HG03457 (cell line): Measurements from ENCODE around the gene ALDOC.

Source experiments
- ATAC-seq: cut with Tn5 transposase; IDR thresholded peaks from one replicate; pipeline ENCODE4 v1.9.1; 2021; ENCODE audit warnings: moderate number of reproducible peaks; ENCODE audit not compliant: unreplicated experiment

The ALDOC gene

GRCh38 chr17:28553000-28553505 is 23.6 kb downstream of the ALDOC start:
- ATAC-seq = no peak

- ATAC-seq = peak; percentile 47
Measured at GRCh38 chr17:28552176-28552999, 24.3 kb downstream of the ALDOC start, which contains the start of gene UNC119. Gene UNC119, minus strand, starts transcription at chr17:28552624. Its CDS starts 67 bp downstream, at chr17:28552557.

DNA sequence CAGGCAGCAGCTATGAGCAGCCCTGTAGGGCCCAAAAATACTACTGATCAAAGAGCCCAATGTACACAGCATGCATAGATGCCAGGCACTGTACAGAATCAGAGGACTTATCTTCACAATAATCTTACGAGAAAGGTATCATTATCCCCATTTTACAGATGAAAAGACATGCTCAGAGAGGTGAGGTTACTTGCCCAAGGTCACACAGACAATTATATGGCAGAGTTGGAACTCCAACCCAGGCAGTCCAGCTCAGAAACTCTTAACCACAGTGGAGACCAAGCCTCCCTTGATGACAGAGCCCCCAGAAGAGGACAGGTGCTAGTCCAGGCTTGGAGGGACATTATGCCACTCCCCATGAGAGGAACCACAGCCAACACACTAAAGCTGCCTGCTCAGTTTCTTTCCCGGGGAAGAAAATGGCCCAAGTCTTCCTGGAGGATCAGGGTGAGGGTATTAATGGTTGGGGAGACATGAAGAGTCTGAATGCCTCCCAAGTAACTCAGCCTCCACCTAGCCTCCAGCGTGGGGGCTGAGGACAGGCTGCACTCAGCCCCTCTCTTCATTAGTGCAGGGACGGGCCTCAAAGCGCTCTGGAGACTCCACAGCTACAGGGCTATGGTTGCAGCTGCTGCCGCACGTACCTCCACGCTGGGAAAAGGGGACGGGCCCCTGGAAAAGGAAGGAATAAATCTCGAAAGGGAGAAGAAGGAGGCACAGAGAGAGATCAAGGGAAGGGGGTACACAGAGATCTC is 25.1 kb downstream of the ALDOC start:
- no peak for ATAC-seq

GRCh38 chr17:28550858-28551257 is 25.8 kb downstream of the ALDOC start:
- ATAC-seq = no peak

DNA sequence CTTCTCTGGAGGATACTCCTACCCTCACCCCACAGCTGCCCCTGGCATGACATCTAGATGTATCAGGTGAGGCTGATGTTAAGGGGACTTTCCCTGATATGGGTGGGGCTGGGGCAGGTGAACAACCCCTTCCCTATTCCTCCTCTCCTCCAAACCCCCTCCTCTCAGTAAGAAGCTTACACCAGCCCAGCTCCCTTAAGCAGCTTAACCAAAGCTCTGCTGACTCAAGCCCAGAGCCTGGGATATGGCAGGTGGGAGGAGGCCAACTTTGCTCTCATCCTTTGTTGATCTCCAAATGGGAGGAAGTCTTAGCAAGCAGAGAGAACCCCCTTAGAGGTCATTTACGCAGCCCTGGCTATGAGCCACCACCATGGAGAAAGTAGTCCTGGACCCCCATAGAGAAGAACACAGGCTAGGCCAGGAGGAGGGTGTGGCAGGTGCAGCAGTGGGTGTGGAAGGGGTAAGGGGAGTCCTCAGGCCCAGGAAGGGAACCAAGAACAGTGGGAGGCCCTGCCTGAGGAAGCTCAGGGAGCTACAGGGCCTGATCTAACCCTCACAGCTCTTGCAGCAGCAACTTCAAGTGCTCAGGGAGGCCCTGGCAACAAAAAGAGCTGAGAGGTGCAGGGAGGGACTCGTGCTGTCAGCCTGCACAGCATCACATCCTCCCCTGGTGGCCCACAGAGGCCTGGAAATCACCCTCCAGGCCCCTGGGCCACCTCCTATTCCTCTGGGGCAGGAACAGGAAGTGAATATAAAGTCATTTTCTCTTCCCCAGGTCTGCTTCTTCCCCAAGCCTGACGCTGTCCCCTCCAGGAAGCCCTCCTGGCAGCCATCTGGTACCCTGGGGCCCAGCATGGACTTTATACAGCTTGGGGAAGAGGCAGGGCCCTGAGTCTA is 27.2 kb downstream of the ALDOC start:
- ATAC-seq = no peak

DNA sequence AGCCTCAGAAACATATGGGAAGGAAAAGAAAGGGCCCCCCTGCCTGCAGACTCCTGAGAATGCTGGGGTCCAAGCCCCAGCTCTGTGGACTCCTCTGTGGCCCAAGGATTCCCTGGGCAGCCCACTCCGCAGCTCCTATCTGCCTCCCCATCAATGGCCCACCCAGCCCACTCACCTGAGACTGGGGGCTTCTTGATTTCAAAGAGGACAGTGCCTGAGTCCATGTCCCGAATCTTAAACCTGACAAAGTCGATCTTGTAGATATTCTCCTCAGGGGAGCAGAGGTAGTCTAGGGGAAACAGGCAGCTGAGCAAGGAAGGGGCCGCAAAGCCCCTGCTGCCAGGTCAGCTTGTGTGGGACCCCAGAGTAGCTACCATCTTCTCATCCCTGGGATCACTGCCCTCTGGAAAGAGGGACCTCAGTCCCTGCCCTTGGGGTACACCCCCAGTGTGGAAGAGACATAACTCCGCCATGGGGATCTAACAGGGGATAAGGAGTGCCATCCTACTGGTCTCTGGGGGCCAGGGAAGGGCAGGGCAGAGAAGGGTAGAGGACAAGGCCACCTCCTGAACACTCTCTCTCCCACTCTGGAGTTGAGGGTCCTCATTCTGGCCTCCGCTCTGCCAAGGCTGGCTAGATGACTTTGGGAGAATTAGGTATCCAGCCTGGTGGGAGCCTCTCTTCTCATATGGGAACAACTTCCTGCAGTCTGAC is 28.1 kb downstream of the ALDOC start:
- ATAC-seq = no peak

DNA sequence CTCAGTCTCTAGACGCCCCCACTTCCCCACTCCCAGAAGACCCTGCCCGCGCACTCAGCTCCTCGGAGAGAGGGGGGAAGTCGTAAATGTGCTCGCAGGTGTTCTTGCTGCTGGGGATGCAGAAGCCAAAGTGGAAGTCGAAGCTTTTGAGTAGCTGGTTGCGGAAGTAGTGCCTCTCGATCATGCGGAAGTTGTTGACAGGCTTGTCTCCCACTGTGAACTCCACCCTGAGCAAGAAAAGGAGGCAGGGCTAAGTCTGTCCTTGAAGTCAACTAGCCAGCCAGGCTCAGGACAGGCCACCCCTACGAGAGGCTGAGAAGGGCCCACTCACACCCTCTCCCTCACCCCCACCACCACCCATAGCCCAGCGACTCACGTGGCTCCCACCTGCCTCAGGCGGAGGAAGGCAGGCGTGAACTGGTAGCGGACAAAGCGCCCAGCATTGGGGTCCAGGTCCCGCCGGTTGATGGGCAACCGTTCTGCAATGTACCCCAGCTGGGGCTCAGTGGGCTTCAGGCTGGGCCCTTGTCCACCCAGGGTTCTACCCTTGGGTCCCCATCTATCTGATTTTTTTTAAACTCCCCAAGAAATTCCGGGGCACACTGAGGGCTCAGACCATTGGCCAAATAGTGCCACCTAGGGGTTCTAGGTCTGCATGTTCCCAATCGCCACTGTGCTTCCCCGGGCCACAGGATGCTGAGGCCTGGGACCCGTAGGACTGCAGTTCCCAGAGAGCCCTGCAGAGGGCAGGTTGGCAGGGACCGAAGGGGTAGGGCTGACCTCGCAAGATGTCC is 28.9 kb downstream of the ALDOC start:
- no peak for ATAC-seq

- ATAC-seq = no peak
Measured at GRCh38 chr17:28547096-28547622, 29.5 kb downstream of the ALDOC start.

DNA sequence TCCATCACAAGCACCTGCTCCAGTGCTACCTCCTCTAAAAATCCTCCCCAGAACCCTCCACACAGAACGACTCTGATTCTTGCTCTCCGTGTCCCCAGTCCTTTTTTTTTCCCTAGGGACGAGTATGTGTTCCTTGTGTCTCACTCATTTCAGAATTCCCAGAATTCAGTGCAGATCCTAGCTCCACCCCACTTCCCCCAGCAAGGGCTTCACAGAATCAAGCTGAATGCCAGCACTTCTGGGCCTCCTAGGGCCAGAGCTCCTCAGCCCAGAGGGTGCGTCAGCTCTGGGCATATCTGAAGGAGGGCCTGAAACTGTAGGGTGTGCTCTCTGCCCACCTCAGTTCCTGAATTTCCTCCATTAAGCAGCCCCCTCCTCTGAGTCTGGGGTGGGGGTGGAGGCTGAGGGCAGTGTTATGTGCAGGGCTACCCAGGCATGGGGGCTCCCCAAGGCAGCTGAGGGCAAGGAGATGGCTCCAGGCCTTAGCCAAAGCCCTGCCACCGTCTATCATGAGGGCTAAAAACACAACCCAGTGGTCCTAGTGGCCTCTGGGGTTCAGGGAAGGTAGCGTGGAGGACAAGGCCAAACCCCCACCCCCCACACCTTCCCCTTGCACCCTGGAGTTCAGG is 30.8 kb downstream of the ALDOC start:
- ATAC-seq = no peak

DNA sequence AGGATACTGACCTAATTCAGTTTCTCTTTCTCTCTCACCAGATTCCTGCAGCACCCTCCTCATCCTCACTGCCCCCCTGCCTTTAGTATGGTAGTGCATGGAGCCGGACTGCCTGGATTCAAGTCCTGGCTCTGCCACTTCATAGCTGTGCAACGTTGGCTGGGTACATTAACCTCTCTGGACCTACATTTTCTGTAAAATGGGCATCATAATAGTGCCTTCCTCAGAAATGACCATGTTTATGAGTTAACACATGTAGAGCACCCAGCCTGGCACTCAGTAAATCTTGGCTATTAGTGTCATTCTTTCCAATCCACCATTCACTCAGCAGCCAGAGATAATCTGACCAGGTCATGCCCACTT is 31.6 kb downstream of the ALDOC start:
- no peak for ATAC-seq

DNA sequence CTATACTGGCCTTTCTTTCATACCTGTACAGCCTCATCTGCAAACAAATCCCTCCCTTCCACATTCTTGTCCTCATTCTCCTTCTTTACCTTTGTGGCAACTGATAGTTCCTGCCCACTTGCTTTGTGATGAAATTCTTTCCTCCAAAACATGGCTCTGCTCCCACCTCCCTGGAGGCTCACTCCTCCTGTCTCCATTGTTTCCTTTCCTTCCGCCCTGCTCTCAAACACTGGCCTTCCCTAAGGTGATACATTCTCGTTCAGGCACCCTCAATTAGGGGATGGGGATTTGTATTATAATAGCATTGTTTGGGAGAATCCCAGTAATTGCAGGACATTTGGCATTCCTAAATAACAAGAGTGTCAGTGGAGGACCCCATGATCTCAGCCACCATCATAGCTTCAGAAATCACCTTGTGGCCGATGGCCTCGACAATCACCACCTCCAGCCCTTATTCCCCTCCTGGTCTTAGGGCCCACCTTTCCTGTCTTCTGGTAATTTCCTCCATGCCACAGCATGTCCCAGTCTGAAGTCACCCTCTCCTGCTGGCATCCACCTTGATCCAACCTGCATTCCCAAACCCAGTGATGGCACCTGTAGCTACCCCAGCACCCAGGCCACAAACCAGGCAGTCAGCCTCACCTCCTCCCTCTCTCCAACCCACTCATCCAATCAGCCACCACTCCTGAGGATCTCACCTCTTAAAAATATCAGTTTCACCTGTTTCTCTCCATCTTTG is 32.1 kb downstream of the ALDOC start:
- ATAC-seq = no peak

- ATAC-seq = no peak
Measured at GRCh38 chr17:28541439-28541838, 35.3 kb downstream of the ALDOC start.

- no peak for ATAC-seq
Measured at GRCh38 chr17:28540231-28540630, 36.5 kb downstream of the ALDOC start.

GRCh38 chr17:28538296-28538895 is 38.3 kb downstream of the ALDOC start:
- ATAC-seq = no peak

DNA sequence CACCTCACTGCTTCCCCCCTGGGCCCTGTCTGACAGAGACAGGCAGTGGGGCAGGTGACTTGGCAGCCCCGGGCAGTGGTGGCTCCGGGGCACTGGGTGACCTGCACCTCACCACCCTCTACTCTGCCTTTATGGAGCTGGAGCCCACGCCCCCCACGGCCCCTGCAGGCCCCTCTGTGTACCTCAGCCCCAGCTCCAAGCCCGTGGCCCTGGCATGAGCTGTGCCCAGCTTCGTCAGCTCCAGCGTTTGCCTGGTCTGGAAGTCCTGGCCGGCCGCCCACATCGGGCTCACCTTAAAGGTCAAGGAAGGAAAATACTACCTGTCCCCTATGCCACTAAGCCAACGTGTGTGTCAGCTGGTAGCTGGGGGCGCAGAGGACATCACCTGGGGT is 39.5 kb downstream of the ALDOC start:
- no peak for ATAC-seq

DNA sequence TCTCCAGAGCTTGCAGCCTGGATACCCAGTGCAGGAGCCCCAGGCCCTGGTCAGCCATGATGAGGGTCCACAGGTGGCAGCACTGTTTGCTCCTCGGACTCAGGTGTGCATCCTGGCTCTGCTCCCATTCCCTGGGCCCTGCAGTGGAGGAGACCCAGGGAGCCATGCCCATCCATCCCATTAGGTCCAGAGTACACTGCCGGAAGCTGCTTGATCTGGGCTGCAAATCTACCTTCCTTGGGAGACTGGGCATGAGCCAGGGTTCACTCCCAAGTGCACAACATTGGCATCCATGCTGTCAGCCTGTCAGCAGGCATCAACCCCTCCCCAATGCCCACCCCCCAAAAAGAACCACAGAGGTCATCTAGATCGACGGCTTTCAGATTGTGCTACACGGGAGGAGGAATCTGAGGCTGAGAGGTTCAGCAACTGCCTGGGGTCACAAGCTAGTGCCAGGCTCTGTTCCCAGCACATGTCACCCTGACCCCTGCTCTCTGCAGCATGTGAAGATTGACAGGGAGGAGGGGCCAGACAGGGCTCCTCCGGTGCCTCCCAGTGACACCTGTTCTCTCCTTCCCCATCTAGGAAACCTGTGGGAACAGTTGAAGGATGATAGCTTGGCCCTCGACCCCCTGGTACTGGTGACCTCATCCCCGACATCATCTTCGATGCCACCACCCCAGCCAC is 40.0 kb downstream of the ALDOC start:
- ATAC-seq = no peak

DNA sequence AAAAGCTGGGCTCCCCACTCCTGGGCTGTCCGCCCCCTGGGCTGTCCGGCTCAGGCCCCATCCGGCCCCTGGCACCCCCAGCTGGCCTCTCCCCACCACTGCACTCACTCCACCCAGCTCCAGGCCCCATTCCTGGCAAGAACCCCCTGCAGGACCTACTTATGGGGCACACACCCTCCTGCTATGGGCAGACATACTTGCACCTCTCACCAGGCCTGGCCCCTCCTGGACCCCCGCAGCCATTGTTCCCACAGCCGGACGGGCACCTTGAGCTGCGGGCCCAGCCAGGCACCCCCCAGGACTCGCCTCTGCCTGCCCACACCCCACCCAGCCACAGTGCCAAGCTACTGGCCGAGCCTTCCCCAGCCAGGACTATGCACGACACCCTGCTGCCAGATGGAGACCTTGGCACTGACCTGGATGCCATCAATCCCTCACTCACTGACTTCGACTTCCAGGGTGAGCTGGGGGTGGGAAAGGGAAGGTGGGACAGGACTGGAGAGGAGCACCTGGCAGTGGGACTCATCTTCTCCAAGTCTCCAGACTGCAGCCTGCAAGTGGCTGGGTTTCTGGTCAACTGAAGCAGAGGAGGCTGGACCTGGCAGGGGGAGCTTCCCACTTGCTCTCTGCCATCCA is 41.8 kb downstream of the ALDOC start:
- ATAC-seq = no peak
